Adrenal gland (tissue), 12 donors: Measurements from ENCODE around the gene PLD1. TPM values are rescaled to one million over a fixed set of nuclear protein-coding genes. Genes with fewer than 3 reads are reported as not detected.

Experiments
- DNase-seq, 7 donors: peaks; one replicate each; pipeline ENCODE4 v3.0.0-alpha.2; 2019 to 2020
- H3K27ac ChIP-seq, 5 donors: fragments of 200-600 bp; sonication (generic) in 4 of 5; 1 replicate in 3 of 5; 2 replicates in 2 of 5; pipeline versions ENCODE4 v1.5.1 to v1.8.0; 2016 to 2020; ENCODE audit warnings: mild to moderate bottlenecking in 1 of 5
- H3K27me3 ChIP-seq: fragments of 200-600 bp; 2 replicates; pipeline ENCODE4 v1.8.0; 2021
- H3K36me3 ChIP-seq, 2 donors: fragments of 200-600 bp; replicated peaks in 1 of 2; 1 replicate in 1 of 2; 2 replicates in 1 of 2; pipeline versions ENCODE4 v1.5.1 to v1.8.0; 2018 to 2022
- H3K4me1 ChIP-seq, 2 donors: fragments of 200-600 bp; replicated peaks in 1 of 2; 1 replicate in 1 of 2; 2 replicates in 1 of 2; pipeline versions ENCODE4 v1.5.1 to v1.8.0; 2018 to 2021
- H3K4me3 ChIP-seq, 4 donors: fragments of 200-600 bp; sonication (generic) in 3 of 4; one replicate each; pipeline ENCODE4 v1.5.1; 2016 to 2018
- H3K9me3 ChIP-seq, 3 donors: fragments of 200-600 bp; sonication (generic) in 1 of 3; replicated peaks in 1 of 3; 1 replicate in 2 of 3; 2 replicates in 1 of 3; pipeline versions ENCODE4 v1.5.1 to v1.8.0; 2016 to 2021
- POLR2A ChIP-seq, 2 donors: fragments of 450-650 bp; IDR thresholded peaks; one replicate each; pipeline ENCODE4 v1.6.1; 2017; ENCODE audit warnings: antibody characterized with exemption in 2 of 2, mild to moderate bottlenecking in 2 of 2, moderate library complexity in 1 of 2
- WGBS, 4 donors: extraction: QIAGEN DNeasy Blood & Tissue Kit in 2 of 4; methylation state at CpG; one replicate each; pipeline versions ENCODE4 v1.1.5 to v1.1.7; 2013 to 2017; 5-methylcytosine and 5-hydroxymethylcytosine counted together
- intact Hi-C, 2 donors: fragments of 100-400 bp; cut with DNase I; formaldehyde crosslinking; loops; one replicate each; pipeline versions ENCODE4 v1.14.1 to v1.15.0; 2022 to 2023
- polyA plus RNA-seq, 3 donors: library from polyadenylated mRNA; stranded (reverse); fragments of 200-250 nt in 2 of 3; fragments of 350-450 nt in 1 of 3; fragmentation: Illumina TruSeq in 1 of 3; extraction: RNeasy Lipid Tissue Mini Kit (QIAGEN cat#74804) in 1 of 3; gene quantifications; one replicate each; pipeline ENCODE4 v1.2.3, GENCODE V29; 2013 to 2014
- total RNA-seq, 9 donors: library from RNA; depleted of rRNA in 4 of 9; stranded (reverse); fragments of >200 nt in 4 of 9; fragments of 120-200 nt in 1 of 9; fragmentation: NEBNext Ultra II Directional in 1 of 9; extraction: Animal tissue kit (Norgen Biotek cat#: 25700) in 1 of 9; gene quantifications; one replicate each; pipeline versions ENCODE4 v1.1.0 to v1.2.4, GENCODE V29; 2013 to 2023
- TF ChIP-seq, protein P1 (sequence below), 6 experiments: fragments of 450-650 bp in 4 of 6; fragments of 200-600 bp in 2 of 6; sonication (generic) in 1 of 6; IDR thresholded peaks; 1 replicate in 5 of 6; 2 replicates in 1 of 6; pipeline versions ENCODE4 v1.5.1 to v1.8.0; 2016 to 2021; ENCODE audit warnings: antibody characterized with exemption in 6 of 6, mild to moderate bottlenecking in 2 of 6, moderate library complexity in 1 of 6
- donor health status: healthy with polysubstance abuse.
- donor health status: Bipolar disorder and iron deficiency.
- donor health status: DM: yes; HTN: yes; CAD: no.
- donor health status: DM: no; HTN: no; CAD: no.
- donor health status: DM: no; HTN: no; CAD: no.
- donor health status: DM: yes; HTN: yes; CAD: no.

Gene PLD1
- total and polyA plus RNA-seq, 12 donors = 25.7 to 178 (median 94.5) TPM

DNA sequence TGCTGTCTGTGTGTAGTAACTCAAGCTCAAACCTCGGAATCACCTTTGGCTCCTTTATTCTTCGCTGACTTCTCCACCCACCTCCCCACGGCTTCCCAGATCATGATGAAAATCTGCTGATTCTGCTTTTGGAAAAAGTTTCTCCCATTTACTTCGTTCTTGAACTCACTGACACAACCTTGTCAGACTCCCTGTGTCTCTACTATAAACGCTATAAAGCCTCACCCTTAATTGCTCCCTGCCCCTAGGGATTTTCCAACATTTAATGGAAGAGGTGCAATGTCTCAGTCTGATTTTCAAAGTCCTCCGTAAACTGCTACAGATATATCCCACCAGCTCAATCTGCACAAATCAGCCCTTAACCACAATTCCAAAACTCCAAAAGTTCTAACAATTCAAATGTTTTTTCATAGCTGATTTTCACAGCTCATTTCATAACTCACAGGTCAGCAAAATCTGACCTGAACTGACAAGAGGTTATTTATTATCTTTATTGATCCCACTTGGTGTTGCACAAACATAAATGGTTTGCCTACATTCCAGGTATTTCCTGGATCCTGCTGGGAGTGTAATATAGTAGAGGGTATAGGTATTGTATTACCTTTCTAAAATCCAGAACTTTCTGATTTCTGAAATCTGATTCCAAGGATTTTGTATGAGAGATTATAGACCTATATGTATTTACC lies 129.4 kb downstream of the PLD1 start:
- intact Hi-C loops = no loop called here
- Histone ChIP-seq H3K27ac (no peak overlapping the region), H3K36me3 (no peaks in the 10 kb centered on the region), H3K4me3 (no peak overlapping the region), H3K9me3 (no peaks in the 10 kb centered on the region), H3K27me3 (no peaks in the 10 kb centered on the region), H3K4me1 (no peaks in the 10 kb centered on the region)
- no peak for TF ChIP-seq POLR2A (IDR thresholded peaks at IDR 0.05)
- TF ChIP-seq, protein P1, sequence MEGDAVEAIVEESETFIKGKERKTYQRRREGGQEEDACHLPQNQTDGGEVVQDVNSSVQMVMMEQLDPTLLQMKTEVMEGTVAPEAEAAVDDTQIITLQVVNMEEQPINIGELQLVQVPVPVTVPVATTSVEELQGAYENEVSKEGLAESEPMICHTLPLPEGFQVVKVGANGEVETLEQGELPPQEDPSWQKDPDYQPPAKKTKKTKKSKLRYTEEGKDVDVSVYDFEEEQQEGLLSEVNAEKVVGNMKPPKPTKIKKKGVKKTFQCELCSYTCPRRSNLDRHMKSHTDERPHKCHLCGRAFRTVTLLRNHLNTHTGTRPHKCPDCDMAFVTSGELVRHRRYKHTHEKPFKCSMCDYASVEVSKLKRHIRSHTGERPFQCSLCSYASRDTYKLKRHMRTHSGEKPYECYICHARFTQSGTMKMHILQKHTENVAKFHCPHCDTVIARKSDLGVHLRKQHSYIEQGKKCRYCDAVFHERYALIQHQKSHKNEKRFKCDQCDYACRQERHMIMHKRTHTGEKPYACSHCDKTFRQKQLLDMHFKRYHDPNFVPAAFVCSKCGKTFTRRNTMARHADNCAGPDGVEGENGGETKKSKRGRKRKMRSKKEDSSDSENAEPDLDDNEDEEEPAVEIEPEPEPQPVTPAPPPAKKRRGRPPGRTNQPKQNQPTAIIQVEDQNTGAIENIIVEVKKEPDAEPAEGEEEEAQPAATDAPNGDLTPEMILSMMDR (IDR thresholded peaks at IDR 0.05) = no peak
- DNase-seq = no peak
- 89 to 97% (median 92%) methylated on average over 6 of the region's 6 CpGs for WGBS, 4 donors

DNA sequence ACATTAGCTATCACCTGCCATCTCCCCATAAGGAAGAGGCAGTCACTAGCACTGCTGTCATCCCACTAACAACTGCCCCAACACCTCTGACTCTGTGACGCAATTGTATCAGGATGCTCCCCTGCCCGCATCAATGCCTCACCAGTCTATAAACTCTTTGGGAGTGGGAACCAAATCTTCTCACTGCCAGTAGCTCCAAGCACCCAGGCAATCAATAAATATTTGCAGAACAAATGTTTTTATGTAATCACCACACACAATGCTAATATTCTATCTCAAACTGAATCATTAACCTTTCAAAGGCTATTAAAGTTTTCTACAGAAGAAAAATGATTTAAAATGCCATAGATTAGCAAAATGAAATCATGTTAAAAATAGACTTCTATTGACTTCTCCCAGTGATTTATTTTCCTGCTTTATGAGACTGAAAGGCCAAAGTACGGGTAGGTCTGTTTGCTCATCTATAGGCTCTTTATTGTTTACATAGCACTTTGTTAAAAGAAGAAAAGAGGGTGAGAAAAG lies 131.3 kb downstream of the PLD1 start:
- DNase-seq = no peak
- H3K27ac ChIP-seq = no peak overlapping the region
- no peaks in the 10 kb centered on the region for H3K27me3 ChIP-seq
- H3K36me3 ChIP-seq = peaks cover 0 to under 1% of the 10 kb centered on the region in 2 donors
- intact Hi-C loops = no loop called here
- no peaks in the 10 kb centered on the region for H3K4me1 ChIP-seq
- no peaks in the 10 kb centered on the region for H3K9me3 ChIP-seq
- H3K4me3 ChIP-seq = no peak overlapping the region
- WGBS, 4 donors = 84 to 90% (median 86%) methylated on average over 3 of the region's 3 CpGs
- TF ChIP-seq POLR2A (IDR thresholded peaks at IDR 0.05) = no peak
- TF ChIP-seq, protein P1 (IDR thresholded peaks at IDR 0.05) = no peak

DNA sequence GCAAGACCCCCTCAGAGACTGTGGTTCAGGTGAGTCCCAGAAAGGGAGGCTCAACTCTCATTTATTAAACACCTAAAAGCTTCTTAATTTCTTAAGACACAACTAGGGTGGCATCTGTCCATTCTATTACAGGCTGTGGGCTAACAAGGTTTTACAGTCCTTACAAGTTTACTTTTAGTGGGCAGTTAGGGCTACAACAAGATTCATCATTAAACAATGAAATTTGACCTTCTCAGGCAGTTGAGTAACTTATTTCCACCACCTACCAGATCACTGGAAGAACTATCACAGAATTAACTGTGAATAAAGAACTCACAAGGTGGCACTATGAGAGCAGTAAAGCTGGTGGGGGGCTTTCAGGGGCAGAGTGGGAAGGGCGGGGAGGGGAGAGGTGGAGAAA lies 132.6 kb downstream of the PLD1 start:
- no peak overlapping the region for H3K4me3 ChIP-seq
- intact Hi-C loops = no loop called here
- WGBS, 4 donors = 93 to 100% (median 100%) methylated on average over 1 of the region's 1 CpG
- H3K36me3 ChIP-seq = peaks cover 0 to 11% of the 10 kb centered on the region in 2 donors
- H3K27me3 ChIP-seq = no peaks in the 10 kb centered on the region
- DNase-seq = no peak
- H3K27ac ChIP-seq = no peak overlapping the region
- H3K9me3 ChIP-seq = no peaks in the 10 kb centered on the region
- no peaks in the 10 kb centered on the region for H3K4me1 ChIP-seq
- no peak for TF ChIP-seq POLR2A (IDR thresholded peaks at IDR 0.05)
- TF ChIP-seq, protein P1 (IDR thresholded peaks at IDR 0.05) = no peak

DNA sequence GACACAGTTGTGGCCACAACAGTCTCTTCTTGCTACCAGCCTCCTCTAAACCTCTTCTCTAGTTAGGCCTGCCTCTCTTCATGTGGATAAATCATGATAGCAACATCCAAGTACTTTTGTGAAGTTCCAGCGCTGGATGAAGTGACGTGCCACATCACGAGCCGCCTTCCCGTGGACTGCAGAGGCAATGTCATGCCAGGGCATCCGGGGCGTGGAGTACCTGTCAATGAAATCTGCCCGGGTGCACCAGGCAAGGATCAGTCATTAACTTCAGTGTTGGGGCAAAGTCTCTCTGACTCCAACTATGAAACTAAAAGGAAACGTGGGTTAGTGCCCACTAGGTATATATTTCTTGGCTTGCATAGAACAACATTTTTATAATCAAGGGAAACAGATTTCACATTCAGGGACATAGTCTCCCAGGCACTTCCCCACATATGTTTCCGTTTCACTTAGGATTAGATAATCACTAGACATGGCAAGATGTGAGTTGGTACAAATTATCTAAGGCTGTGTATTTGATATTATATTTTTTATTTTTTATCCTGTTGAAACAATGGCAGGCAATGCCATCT lies 133.6 kb downstream of the PLD1 start:
- no peak for DNase-seq
- H3K9me3 ChIP-seq = no peaks in the 10 kb centered on the region
- peaks cover 0 to 19% of the 10 kb centered on the region in 2 donors for H3K36me3 ChIP-seq
- TF ChIP-seq POLR2A (IDR thresholded peaks at IDR 0.05) = no peak
- TF ChIP-seq, protein P1 (IDR thresholded peaks at IDR 0.05) = no peak
- no peaks in the 10 kb centered on the region for H3K4me1 ChIP-seq
- no peak overlapping the region for H3K27ac ChIP-seq
- no peak overlapping the region for H3K4me3 ChIP-seq
- intact Hi-C loops = no loop called here
- WGBS, 4 donors = 79 to 88% (median 82%) methylated on average over 8 to 10 of the region's 10 CpGs
- H3K27me3 ChIP-seq = no peaks in the 10 kb centered on the region
